BLaER1 (cell line): Measurements from ENCODE around the gene TNFRSF6B.
A peak's percentile ranks its signal among the peaks of the same experiment; 100 is the strongest.
"Not testable (repeated sequence)": the region's sequence is repeated elsewhere in the genome, so short reads cannot be mapped to it uniquely, and the experiment has no call there.

Source experiments
- H3K27ac ChIP-seq: shearing (Covaris generic); formaldehyde crosslinking; 2 replicates; pipeline ENCODE4 v1.8.1; 2022
- H3K27me3 ChIP-seq: shearing (Covaris generic); formaldehyde crosslinking; 2 replicates; pipeline ENCODE4 v1.8.1; 2022
- H3K36me3 ChIP-seq: shearing (Covaris generic); formaldehyde crosslinking; 2 replicates; pipeline ENCODE4 v1.8.1; 2022
- H3K4me1 ChIP-seq: shearing (Covaris generic); formaldehyde crosslinking; 2 replicates; pipeline ENCODE4 v1.8.1; 2022
- H3K4me2 ChIP-seq: shearing (Covaris generic); formaldehyde crosslinking; 2 replicates; pipeline ENCODE4 v1.8.1; 2022
- H3K4me3 ChIP-seq: shearing (Covaris generic); formaldehyde crosslinking; 2 replicates; pipeline ENCODE4 v1.8.1; 2022
- H3K9ac ChIP-seq: shearing (Covaris generic); formaldehyde crosslinking; 2 replicates; pipeline ENCODE4 v1.8.1; 2022
- H3K9me3 ChIP-seq: shearing (Covaris generic); formaldehyde crosslinking; 2 replicates; pipeline ENCODE4 v1.8.1; 2022
- H4K20me1 ChIP-seq: shearing (Covaris generic); formaldehyde crosslinking; 2 replicates; pipeline ENCODE4 v1.8.1; 2022
- Cebpa-rat ChIP-seq: shearing (Covaris generic); IDR thresholded peaks from 2 replicates; pipeline ENCODE4 v1.8.1; 2022

TNFRSF6B gene

GRCh38 chr20:63696628-63697356 lies at the start of gene TNFRSF6B:
TSS of gene TNFRSF6B (plus strand) at chr20:63696652. CDS start at chr20:63696768, 116 bp downstream.
- peak within 1 kb of the TSS; percentile 82 for H3K27ac ChIP-seq
- H4K20me1 ChIP-seq, result peaks cover 51% of the 10 kb centered on the region
- H3K9me3 ChIP-seq, result no peaks in the 10 kb centered on the region
- no peaks in the 10 kb centered on the region for H3K27me3 ChIP-seq
- peaks cover 47% of the 10 kb centered on the region for H3K36me3 ChIP-seq
- peaks cover 65% of the 10 kb centered on the region for H3K4me1 ChIP-seq
- peak within 1 kb of the TSS; percentile 99 for H3K4me2 ChIP-seq
- H3K9ac ChIP-seq, result peak within 1 kb of the TSS; percentile 72
- H3K4me3 ChIP-seq, result peak within 1 kb of the TSS; percentile 63
- no peak for TF ChIP-seq Cebpa-rat

- Histone ChIP-seq H3K36me3 (peaks cover 26% of the 10 kb centered on the region), H3K27ac (no peak overlapping the region), H4K20me1 (peaks cover 45% of the 10 kb centered on the region), H3K9ac (no peak overlapping the region), H3K4me3 (no peak overlapping the region), H3K4me1 (peaks cover 32% of the 10 kb centered on the region), H3K9me3 (no peaks in the 10 kb centered on the region), H3K27me3 (no peaks in the 10 kb centered on the region), H3K4me2 (peak overlapping the region; percentile 36; the same call in 1 of the 2 replicates)
- TF ChIP-seq Cebpa-rat, result no peak
Observed at GRCh38 chr20:63648190-63648589, 48.3 kb upstream of the TNFRSF6B start.

GRCh38 chr20:63648895-63649589 lies 47.4 kb upstream of the TNFRSF6B start:
- Histone ChIP-seq H3K9ac (no peak overlapping the region), H3K4me1 (peaks cover 34% of the 10 kb centered on the region), H3K4me3 (no peak overlapping the region), H3K27me3 (no peaks in the 10 kb centered on the region), H3K4me2 (peak overlapping the region; percentile 36), H4K20me1 (peaks cover 45% of the 10 kb centered on the region), H3K9me3 (no peaks in the 10 kb centered on the region), H3K27ac (no peak overlapping the region), H3K36me3 (peaks cover 26% of the 10 kb centered on the region)
- no peak for TF ChIP-seq Cebpa-rat

- H3K27ac ChIP-seq, H3K9me3 ChIP-seq, H3K9ac ChIP-seq, H3K27me3 ChIP-seq, H3K4me2 ChIP-seq, H3K4me3 ChIP-seq: not testable (repeated sequence)
- Histone ChIP-seq H3K36me3 (peaks cover 26% of the 10 kb centered on the region), H3K4me1 (peaks cover 49% of the 10 kb centered on the region), H4K20me1 (peaks cover 45% of the 10 kb centered on the region)
Observed at GRCh38 chr20:63650486-63650885, 46.0 kb upstream of the TNFRSF6B start.

GRCh38 chr20:63651942-63652191 lies 44.6 kb upstream of the TNFRSF6B start:
- peak overlapping the region; percentile 99 for H3K4me2 ChIP-seq
- no peaks in the 10 kb centered on the region for H3K27me3 ChIP-seq
- no peaks in the 10 kb centered on the region for H3K9me3 ChIP-seq
- peaks cover 15% of the 10 kb centered on the region for H3K36me3 ChIP-seq
- H3K4me1 ChIP-seq, result peaks cover 63% of the 10 kb centered on the region
- H3K4me3 ChIP-seq, result peak overlapping the region; percentile 97
- peak overlapping the region; percentile 89 for H3K9ac ChIP-seq
- peaks cover 45% of the 10 kb centered on the region for H4K20me1 ChIP-seq
- no peak for TF ChIP-seq Cebpa-rat
- H3K27ac ChIP-seq, result peak overlapping the region; percentile 90

GRCh38 chr20:63652192-63652980 lies 44.1 kb upstream of the TNFRSF6B start:
- Histone ChIP-seq H3K27ac (peak overlapping the region; percentile 90), H4K20me1 (peaks cover 45% of the 10 kb centered on the region), H3K9ac (peak overlapping the region; percentile 89), H3K4me1 (peaks cover 68% of the 10 kb centered on the region), H3K4me2 (peak overlapping the region; percentile 99), H3K9me3 (no peaks in the 10 kb centered on the region), H3K36me3 (peaks cover 15% of the 10 kb centered on the region), H3K4me3 (peak overlapping the region; percentile 97), H3K27me3 (no peaks in the 10 kb centered on the region)
- no peak for TF ChIP-seq Cebpa-rat

- Histone ChIP-seq H3K4me2 (peak within 1 kb of the TSS; percentile 99), H3K36me3 (peaks cover 11% of the 10 kb centered on the region), H3K9me3 (no peaks in the 10 kb centered on the region), H3K4me3 (peak within 1 kb of the TSS; percentile 97), H3K27ac (peak within 1 kb of the TSS; percentile 96), H3K9ac (peak within 1 kb of the TSS; percentile 89), H3K27me3 (no peaks in the 10 kb centered on the region), H4K20me1 (peaks cover 40% of the 10 kb centered on the region), H3K4me1 (peaks cover 68% of the 10 kb centered on the region)
- TF ChIP-seq Cebpa-rat, result no peak
Observed at GRCh38 chr20:63653041-63653973, 43.1 kb upstream of the TNFRSF6B start, which contains the start of gene STMN3. TSS of gene STMN3 (minus strand) at chr20:63653424. CDS start at chr20:63653345, 79 bp downstream.

GRCh38 chr20:63653974-63654668 lies 42.3 kb upstream of the TNFRSF6B start:
- peak overlapping the region; percentile 96 for H3K27ac ChIP-seq
- H3K36me3 ChIP-seq, result peaks cover 3% of the 10 kb centered on the region
- peak overlapping the region; percentile 98 for H3K4me2 ChIP-seq
- H3K4me1 ChIP-seq, result peaks cover 64% of the 10 kb centered on the region
- peaks cover 32% of the 10 kb centered on the region for H4K20me1 ChIP-seq
- H3K4me3 ChIP-seq, result peak overlapping the region; percentile 67
- H3K9ac ChIP-seq, result peak overlapping the region; percentile 89
- no peak for TF ChIP-seq Cebpa-rat
- no peaks in the 10 kb centered on the region for H3K9me3 ChIP-seq
- H3K27me3 ChIP-seq, result no peaks in the 10 kb centered on the region
